ENCODE data around the gene PGRMC2.
"Not testable (repeated sequence)": the region's sequence is repeated elsewhere in the genome, so short reads cannot be mapped to it uniquely, and the experiment has no call there.

The PGRMC2 gene

GRCh38 chr4:128267171-128267570 lies 20.4 kb downstream of the PGRMC2 start:
- not testable (repeated sequence) for DNase-seq

GRCh38 chr4:128265550-128265949 lies 22.1 kb downstream of the PGRMC2 start:
- not testable (repeated sequence) for DNase-seq

GRCh38 chr4:128259889-128260288 lies 27.7 kb downstream of the PGRMC2 start:
- DNase-seq = not testable (repeated sequence)

GRCh38 chr4:128258166-128258565 lies 29.4 kb downstream of the PGRMC2 start:
- DNase-seq = not testable (repeated sequence)

- DNase-seq = no peak
These were observed 31.1 kb downstream of the PGRMC2 start for GRCh38 chr4:128256539-128256938.

GRCh38 chr4:128255906-128256305 lies 31.7 kb downstream of the PGRMC2 start:
- DNase-seq = no peak

- no peak for DNase-seq
These were observed 37.6 kb downstream of the PGRMC2 start for GRCh38 chr4:128249787-128250668.

GRCh38 chr4:128247906-128248305 lies 39.7 kb downstream of the PGRMC2 start:
- no peak for DNase-seq

- not testable (repeated sequence) for DNase-seq
These were observed 42.2 kb downstream of the PGRMC2 start for GRCh38 chr4:128245391-128245790.

GRCh38 chr4:128244379-128244778 lies 43.2 kb downstream of the PGRMC2 start:
- no peak for DNase-seq

GRCh38 chr4:128242601-128243000 lies 45.0 kb downstream of the PGRMC2 start:
- DNase-seq = no peak

GRCh38 chr4:128241981-128242380 lies 45.6 kb downstream of the PGRMC2 start:
- DNase-seq = no peak

GRCh38 chr4:128241425-128241913 lies 46.1 kb downstream of the PGRMC2 start:
- peak in 1 of 2 experiments; percentile 49 for DNase-seq

- no peak for DNase-seq
These were observed 46.6 kb downstream of the PGRMC2 start for GRCh38 chr4:128241019-128241418.

- no peak for DNase-seq
These were observed 52.8 kb downstream of the PGRMC2 start for GRCh38 chr4:128234836-128235235.

GRCh38 chr4:128232719-128233118 lies 54.9 kb downstream of the PGRMC2 start:
- DNase-seq = no peak

- DNase-seq = peak; percentile 93 to 95
These were observed 58.5 kb downstream of the PGRMC2 start for GRCh38 chr4:128228845-128229795.

- DNase-seq = peak; percentile 75 to 85
These were observed 59.5 kb downstream of the PGRMC2 start for GRCh38 chr4:128227991-128228571.

- peak; percentile 71 to 81 for DNase-seq
These were observed 62.5 kb downstream of the PGRMC2 start for GRCh38 chr4:128225148-128225547.

- DNase-seq = no peak
These were observed 66.0 kb downstream of the PGRMC2 start for GRCh38 chr4:128221586-128221985.

GRCh38 chr4:128220286-128221235 lies 67.1 kb downstream of the PGRMC2 start:
- DNase-seq = peak in 1 of 2 experiments; percentile 45
